PC-3 (cell line): Measurements from ENCODE around the gene DNASE2. TPM values are rescaled to one million over a fixed set of nuclear protein-coding genes. Genes with fewer than 3 reads are reported as not detected.

Source experiments
- ATAC-seq: fragments of 200-7000 bp; cut with Tn5 transposase; 2 replicates; pipeline ENCODE4 v1.9.1; 2020; ENCODE audit warnings: mild to moderate bottlenecking, moderate library complexity
- BruUV-seq: library from RNA; stranded (reverse); fragments of 400-500 nt; replicated peaks from 2 replicates; lab custom pipeline; 2021; lab: Mats Ljungman, UMichigan
- CTCF ChIA-PET: fragments of 300-600 bp; sonication (Branson Sonifier 250); formaldehyde crosslinking; loops from one replicate; lab custom pipeline; 2022; ENCODE audit warnings: antibody characterized with exemption; lab: Charles Lee
- POLR2A ChIA-PET: fragments of 300-600 bp; sonication (Branson Sonifier 250); formaldehyde crosslinking; loops from one replicate; lab custom pipeline; 2022; ENCODE audit warnings: antibody characterized with exemption; ENCODE audit not compliant: unreplicated experiment; lab: Charles Lee
- DNase-seq: peaks from one replicate; pipeline ENCODE4 v3.0.0-alpha.2; 2015
- H2AFZ ChIP-seq: fragments of 300-600 bp; sonication (generic); 2 replicates; pipeline ENCODE4 v1.6.0; 2016; ENCODE audit warnings: antibody characterized with exemption, low read length
- H3F3A ChIP-seq: fragments of 300-600 bp; sonication (generic); one replicate; pipeline ENCODE4 v1.6.0; 2017; ENCODE audit warnings: antibody characterized with exemption, low read length, control low read depth, mild to moderate bottlenecking; ENCODE audit not compliant: unreplicated experiment
- H3K27ac ChIP-seq: fragments of 300-600 bp; sonication (generic); 2 replicates; pipeline ENCODE4 v1.5.1; 2016; ENCODE audit warnings: mild to moderate bottlenecking, low read length
- H3K27me3 ChIP-seq: fragments of 300-600 bp; sonication (generic); 2 replicates; pipeline ENCODE4 v1.6.1; 2016; ENCODE audit warnings: low read length, mixed read lengths
- H3K36me3 ChIP-seq: fragments of 300-600 bp; sonication (generic); 2 replicates; pipeline ENCODE4 v1.6.1; 2016; ENCODE audit warnings: low read depth, mixed run types, low read length, mixed read lengths
- H3K4me1 ChIP-seq: fragments of 300-600 bp; sonication (generic); 2 replicates; pipeline ENCODE4 v1.5.1; 2016; ENCODE audit warnings: low read length; ENCODE audit not compliant: insufficient read depth
- H3K4me2 ChIP-seq: fragments of 300-600 bp; sonication (generic); 2 replicates; pipeline ENCODE4 v1.6.0; 2016; ENCODE audit warnings: low read length
- H3K4me3 ChIP-seq: fragments of 300-600 bp; sonication (generic); 2 replicates; pipeline ENCODE4 v1.5.1; 2016; ENCODE audit warnings: mild to moderate bottlenecking, low read length, mixed read lengths
- H3K79me2 ChIP-seq: fragments of 300-600 bp; sonication (generic); 2 replicates; pipeline ENCODE4 v1.6.1; 2017; ENCODE audit warnings: low read length, mixed read lengths
- H3K9ac ChIP-seq: fragments of 300-600 bp; sonication (generic); 2 replicates; pipeline ENCODE4 v1.6.0; 2016; ENCODE audit warnings: mild to moderate bottlenecking, low read length
- H3K9me2 ChIP-seq: fragments of 300-600 bp; sonication (generic); replicated peaks from 2 replicates; pipeline ENCODE4 v1.6.1; 2016; ENCODE audit warnings: mixed run types, low read length, mixed read lengths
- H3K9me3 ChIP-seq: fragments of 300-600 bp; sonication (generic); 2 replicates; pipeline ENCODE4 v1.6.1; 2016; ENCODE audit warnings: low read length, mixed read lengths
- H4K20me1 ChIP-seq: fragments of 300-600 bp; sonication (generic); 2 replicates; pipeline ENCODE4 v1.6.1; 2016; ENCODE audit warnings: low read length, mixed read lengths
- CTCF ChIP-seq: fragments of 300-600 bp; sonication (generic); conservative IDR thresholded peaks from 2 replicates; pipeline ENCODE4 v1.5.1; 2017; ENCODE audit warnings: antibody characterized with exemption, low read depth, mild to moderate bottlenecking, low read length
- EZH2 ChIP-seq: fragments of 300-600 bp; sonication (generic); IDR thresholded peaks from one replicate; pipeline ENCODE4 v1.6.1; 2017; ENCODE audit warnings: antibody characterized with exemption, mild to moderate bottlenecking, low read length; ENCODE audit not compliant: unreplicated experiment
- EZH2phosphoT487 ChIP-seq: fragments of 300-600 bp; sonication (generic); IDR thresholded peaks from 2 replicates; pipeline ENCODE4 v1.6.1; 2018; ENCODE audit warnings: mild to moderate bottlenecking, antibody characterized with exemption, low read length, borderline replicate concordance
- intact Hi-C: fragments of 100-400 bp; cut with micrococcal nuclease; formaldehyde crosslinking; loops from 2 replicates; pipeline ENCODE4 v1.9.0; 2023
- total RNA-seq: library from RNA; depleted of rRNA; stranded (reverse); fragments of >200 nt; gene quantifications from 2 replicates; pipeline ENCODE4 v1.2.3, GENCODE V29; 2014

Gene DNASE2
- total RNA-seq, 1 experiment from 2014 or later = 48.0 TPM

GRCh38 chr19:12888006-12888603 is 6.9 kb upstream of the DNASE2 start:
- H3K4me1 ChIP-seq = peaks cover 7% of the 10 kb centered on the region
- DNase-seq = no peak

GRCh38 chr19:12886969-12887747 is 5.9 kb upstream of the DNASE2 start, which contains the start of gene KLF1:
TSS of gene KLF1 (minus strand) at chr19:12887201. CDS start at chr19:12887140, 61 bp downstream.
- ChIA-PET POLR2A (no interaction called here), CTCF (no interaction called here)
- Histone ChIP-seq H3K4me1 (peaks cover 7% of the 10 kb centered on the region), H3K36me3 (no peaks in the 10 kb centered on the region; the same call in 1 of the 2 replicates), H3K9ac (no peak within 1 kb of the TSS), H3K4me2 (no peak within 1 kb of the TSS), H3F3A (no peaks in the 10 kb centered on the region), H3K27me3 (peaks cover 9% of the 10 kb centered on the region; the same call in 1 of the 2 replicates), H3K9me2 (no peaks in the 10 kb centered on the region), H3K9me3 (peaks cover 9% of the 10 kb centered on the region; the same call in 1 of the 2 replicates), H3K4me3 (no peak within 1 kb of the TSS), H4K20me1 (no peaks in the 10 kb centered on the region), H3K27ac (no peak within 1 kb of the TSS), H3K79me2 (peaks cover 10% of the 10 kb centered on the region), H2AFZ (no peak within 1 kb of the TSS)
- TF ChIP-seq EZH2 (no peak), EZH2phosphoT487 (no peak), CTCF (no peak)
- ATAC-seq (no peak), DNase-seq (no peak)
- BruUV-seq = no TSS peak
- intact Hi-C loops = no loop called here

More at GRCh38 chr19:12888006-12888603, 6.9 kb upstream of the DNASE2 start:
- ATAC-seq = no peak
- Histone ChIP-seq H4K20me1 (no peaks in the 10 kb centered on the region), H3K9ac (no peak overlapping the region), H3K9me2 (no peaks in the 10 kb centered on the region), H3K9me3 (peaks cover 9% of the 10 kb centered on the region; the same call in 1 of the 2 replicates), H3K4me3 (no peak overlapping the region), H3K27ac (no peak overlapping the region), H2AFZ (no peak overlapping the region), H3K4me2 (no peak overlapping the region), H3K36me3 (no peaks in the 10 kb centered on the region; the same call in 1 of the 2 replicates), H3K27me3 (peaks cover 9% of the 10 kb centered on the region; the same call in 1 of the 2 replicates), H3K79me2 (peaks cover 11% of the 10 kb centered on the region), H3F3A (no peaks in the 10 kb centered on the region)
- CTCF ChIA-PET = no interaction called here
- TF ChIP-seq EZH2 (no peak), CTCF (no peak), EZH2phosphoT487 (no peak)
- POLR2A ChIA-PET = no interaction called here
- BruUV-seq = no TSS peak
- intact Hi-C loops = no loop called here

- H2AFZ ChIP-seq = no peak overlapping the region
- ChIA-PET CTCF (no interaction called here), POLR2A (no interaction called here)
- DNase-seq = no peak
- no peak overlapping the region for H3K9ac ChIP-seq
- H3F3A ChIP-seq = no peaks in the 10 kb centered on the region
- H3K27ac ChIP-seq = no peak overlapping the region
- H3K4me1 ChIP-seq = peaks cover 1% of the 10 kb centered on the region; the same call in 1 of the 2 replicates
- H3K4me2 ChIP-seq = no peak overlapping the region
- H3K4me3 ChIP-seq = no peak overlapping the region
- no peaks in the 10 kb centered on the region for H4K20me1 ChIP-seq
- no TSS peak for BruUV-seq
- H3K36me3 ChIP-seq = no peaks in the 10 kb centered on the region; the same call in 1 of the 2 replicates
- peaks cover 9% of the 10 kb centered on the region; the same call in 1 of the 2 replicates for H3K9me3 ChIP-seq
- H3K27me3 ChIP-seq = peaks cover 9% of the 10 kb centered on the region; the same call in 1 of the 2 replicates
- H3K9me2 ChIP-seq = no peaks in the 10 kb centered on the region
- intact Hi-C loops = no loop called here
- ATAC-seq = no peak
- TF ChIP-seq EZH2phosphoT487 (no peak), CTCF (no peak), EZH2 (no peak)
- peaks cover 5% of the 10 kb centered on the region for H3K79me2 ChIP-seq
These were observed 5.4 kb upstream of the DNASE2 start for GRCh38 chr19:12886651-12886968.
